Activated naive CD4-positive, alpha-beta T cell treated with anti-CD3 and anti-CD28 coated beads, Interleukin-2, amount 10 ng/mL, durations not matched to agents 7 days and 5 days (primary cell): ENCODE data around the gene SRGAP3.

Source experiments
- CTCF ChIA-PET: fragments of 350-600 bp; sonication (Branson Sonifier 250); formaldehyde crosslinking; loops from one replicate; lab custom pipeline; 2021; ENCODE audit warnings: antibody characterized with exemption; lab: Charles Lee
- DNase-seq: peaks from one replicate; pipeline ENCODE4 v3.0.0-alpha.2; 2020
- H3K27ac Mint-ChIP-seq: one replicate; pipeline ENCODE4 v1.8.0; 2021; ENCODE audit warnings: mild to moderate bottlenecking, moderate library complexity, mixed read lengths
- H3K27me3 Mint-ChIP-seq: one replicate; pipeline ENCODE4 v1.8.0; 2021; ENCODE audit warnings: mild to moderate bottlenecking, mixed read lengths
- H3K36me3 Mint-ChIP-seq: one replicate; pipeline ENCODE4 v1.8.0; 2021; ENCODE audit warnings: mixed read lengths
- H3K4me1 Mint-ChIP-seq: one replicate; pipeline ENCODE4 v1.8.0; 2021; ENCODE audit warnings: mixed read lengths
- H3K4me3 Mint-ChIP-seq: one replicate; pipeline ENCODE4 v1.8.0; 2021; ENCODE audit warnings: mild to moderate bottlenecking, moderate library complexity, mixed read lengths
- H3K9me3 Mint-ChIP-seq: one replicate; pipeline ENCODE4 v1.8.0; 2021; ENCODE audit warnings: mixed read lengths

The SRGAP3 gene

DNA sequence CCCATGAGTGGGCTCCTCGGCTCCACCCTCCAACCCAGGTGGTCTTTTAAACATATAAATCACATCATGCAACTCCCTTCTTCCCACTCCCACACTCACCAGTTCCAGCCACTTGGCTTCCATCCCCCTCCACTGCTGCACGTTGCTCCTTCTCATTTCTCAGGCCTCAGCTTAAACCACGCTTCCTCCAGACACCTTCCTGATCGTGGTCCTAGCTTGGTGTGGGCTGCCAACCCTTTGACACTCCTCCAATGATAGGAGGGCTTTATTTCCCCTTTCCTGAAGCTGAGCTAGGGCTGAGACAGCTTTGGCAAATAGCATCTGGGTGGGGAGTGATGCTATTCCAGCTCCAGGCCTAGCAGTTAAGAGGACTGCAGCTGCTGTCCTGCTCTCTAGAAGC, 130.1 kb downstream of the SRGAP3 start:
- no peak overlapping the region for H3K27ac Mint-ChIP-seq
- H3K4me1 Mint-ChIP-seq, result no peaks in the 10 kb centered on the region
- DNase-seq, result no peak
- H3K27me3 Mint-ChIP-seq, result no peaks in the 10 kb centered on the region
- CTCF ChIA-PET, result no interaction called here
- H3K9me3 Mint-ChIP-seq, result no peaks in the 10 kb centered on the region
- no peak overlapping the region for H3K4me3 Mint-ChIP-seq
- no peaks in the 10 kb centered on the region for H3K36me3 Mint-ChIP-seq

DNA sequence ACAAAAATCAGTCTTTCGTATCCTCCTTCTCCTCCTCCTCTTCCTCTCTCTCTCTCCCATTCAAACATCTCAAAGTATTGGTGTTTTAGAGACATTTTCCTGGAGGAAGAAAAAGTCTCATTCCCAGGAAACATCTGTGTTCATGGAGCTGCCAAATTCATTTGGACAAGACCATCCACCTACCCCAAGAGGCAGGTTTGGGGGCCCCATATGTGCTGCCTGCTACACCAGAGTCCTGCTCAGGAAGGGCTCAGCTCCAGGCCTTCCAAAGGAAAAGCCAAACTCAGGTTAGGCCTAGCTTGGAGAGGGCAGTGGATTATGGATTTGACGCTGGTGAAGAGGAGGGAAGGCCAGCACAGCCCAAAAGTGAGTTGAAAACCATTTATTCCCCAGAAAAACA, 131.2 kb downstream of the SRGAP3 start:
- CTCF ChIA-PET, result no interaction called here
- no peak overlapping the region for H3K27ac Mint-ChIP-seq
- no peaks in the 10 kb centered on the region for H3K4me1 Mint-ChIP-seq

DNA sequence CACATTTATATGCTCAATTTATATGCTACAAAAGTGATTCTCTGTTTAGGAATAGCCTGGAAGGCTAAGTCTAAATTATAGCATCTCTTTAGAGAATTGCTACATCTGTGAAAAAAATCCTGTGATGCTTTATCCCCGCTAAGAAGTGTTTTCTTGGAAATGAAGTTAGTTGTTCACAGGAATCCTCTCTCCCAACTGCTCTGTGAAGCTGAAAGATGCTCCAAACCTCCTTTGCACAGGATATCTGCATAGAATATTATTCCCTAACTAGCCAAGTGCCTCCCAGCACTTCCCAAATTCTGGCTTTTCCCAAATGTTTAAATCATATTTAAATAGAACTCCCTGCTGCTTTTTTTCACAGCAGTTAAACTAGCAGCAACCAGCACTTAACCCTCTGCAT, 132.2 kb downstream of the SRGAP3 start:
- H3K4me1 Mint-ChIP-seq, result no peaks in the 10 kb centered on the region
- no peak for DNase-seq
- H3K27me3 Mint-ChIP-seq, result no peaks in the 10 kb centered on the region
- no peaks in the 10 kb centered on the region for H3K9me3 Mint-ChIP-seq
- no peak overlapping the region for H3K4me3 Mint-ChIP-seq
- CTCF ChIA-PET, result interaction anchor here (1.2 to 1.3 kb wide), 2 partner anchors 8 to 129 kb away, joined by 3 read pairs; no protein-coding TSS in a partner anchor
- H3K27ac Mint-ChIP-seq, result no peak overlapping the region
- no peaks in the 10 kb centered on the region for H3K36me3 Mint-ChIP-seq

More for the DNA sequence above, 131.2 kb downstream of the SRGAP3 start:
- H3K4me3 Mint-ChIP-seq, result no peak overlapping the region
- H3K36me3 Mint-ChIP-seq, result no peaks in the 10 kb centered on the region
- H3K9me3 Mint-ChIP-seq, result no peaks in the 10 kb centered on the region
- DNase-seq, result no peak
- H3K27me3 Mint-ChIP-seq, result no peaks in the 10 kb centered on the region

DNA sequence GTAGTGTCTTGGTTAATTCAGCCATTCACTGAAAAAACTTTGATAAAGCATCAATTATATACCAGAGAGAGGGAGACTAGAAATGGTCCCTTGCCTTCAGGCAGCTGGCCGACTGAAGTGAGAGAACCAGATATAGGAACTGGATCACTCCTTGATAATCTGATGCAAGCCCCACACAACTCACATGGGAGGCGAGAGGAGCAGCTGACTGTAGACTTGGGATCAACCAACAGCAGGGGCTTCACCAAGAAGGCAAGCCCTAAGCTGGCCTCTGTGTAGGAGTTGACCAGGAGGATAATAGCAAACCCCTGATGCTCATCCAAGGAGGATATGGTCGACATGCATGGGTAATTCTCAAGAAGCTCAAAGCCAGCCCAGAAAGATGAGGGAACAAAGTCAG, 133.1 kb downstream of the SRGAP3 start:
- Mint-ChIP-seq H3K27me3 (no peaks in the 10 kb centered on the region), H3K4me1 (no peaks in the 10 kb centered on the region), H3K4me3 (no peak overlapping the region), H3K36me3 (no peaks in the 10 kb centered on the region), H3K27ac (no peak overlapping the region), H3K9me3 (no peaks in the 10 kb centered on the region)
- DNase-seq, result no peak
- CTCF ChIA-PET, result interaction anchor here (1.2 to 1.3 kb wide), 2 partner anchors 9 to 128 kb away, joined by 3 read pairs; no protein-coding TSS in a partner anchor

DNA sequence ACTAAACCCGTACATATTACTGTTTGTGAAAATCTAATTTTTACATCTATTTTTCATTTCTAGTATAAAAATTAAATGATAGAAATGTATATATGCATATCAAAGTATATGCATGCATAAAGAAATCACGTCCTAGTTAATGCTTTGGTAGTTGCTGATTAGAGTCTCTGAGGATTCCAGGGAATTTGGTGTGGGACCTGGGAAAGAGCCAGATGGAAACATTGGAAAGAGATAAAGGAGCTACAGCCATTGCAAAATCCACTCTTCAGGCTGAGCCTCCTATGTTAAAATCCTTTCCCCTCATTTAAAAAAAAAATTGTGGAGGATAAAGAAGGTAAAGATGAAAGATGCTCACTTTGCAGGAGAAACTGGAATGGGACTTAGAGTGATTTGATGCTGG, 134.1 kb downstream of the SRGAP3 start:
- H3K27me3 Mint-ChIP-seq, result no peaks in the 10 kb centered on the region
- no peak overlapping the region for H3K4me3 Mint-ChIP-seq
- CTCF ChIA-PET, result no interaction called here
- no peak overlapping the region for H3K27ac Mint-ChIP-seq
- no peaks in the 10 kb centered on the region for H3K4me1 Mint-ChIP-seq
- H3K36me3 Mint-ChIP-seq, result no peaks in the 10 kb centered on the region
- DNase-seq, result no peak
- no peaks in the 10 kb centered on the region for H3K9me3 Mint-ChIP-seq

DNA sequence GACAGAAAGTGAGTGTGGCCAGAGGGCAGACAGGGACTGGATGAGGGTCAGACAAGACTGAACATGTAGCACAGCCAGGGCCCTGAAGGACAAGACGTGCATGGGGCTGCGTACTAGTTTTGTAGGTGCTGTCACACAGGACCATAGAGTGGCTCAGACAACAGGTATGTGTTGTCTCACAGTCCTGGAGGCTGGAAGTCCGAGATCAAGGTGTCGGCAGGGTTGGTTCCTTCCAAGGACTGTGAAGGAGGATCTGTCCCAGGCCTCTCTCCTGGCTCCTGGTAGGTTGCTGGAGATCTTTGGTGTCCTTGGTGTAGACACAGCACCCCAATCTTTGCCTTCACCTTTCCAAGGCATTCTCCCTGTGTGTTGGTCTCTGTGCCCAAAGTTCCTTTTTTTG, 136.4 kb downstream of the SRGAP3 start:
- DNase-seq, result no peak
- CTCF ChIA-PET, result no interaction called here
- no peaks in the 10 kb centered on the region for H3K9me3 Mint-ChIP-seq
- H3K27me3 Mint-ChIP-seq, result no peaks in the 10 kb centered on the region
- no peak overlapping the region for H3K27ac Mint-ChIP-seq
- no peaks in the 10 kb centered on the region for H3K4me1 Mint-ChIP-seq
- H3K36me3 Mint-ChIP-seq, result no peaks in the 10 kb centered on the region
- H3K4me3 Mint-ChIP-seq, result no peak overlapping the region

DNA sequence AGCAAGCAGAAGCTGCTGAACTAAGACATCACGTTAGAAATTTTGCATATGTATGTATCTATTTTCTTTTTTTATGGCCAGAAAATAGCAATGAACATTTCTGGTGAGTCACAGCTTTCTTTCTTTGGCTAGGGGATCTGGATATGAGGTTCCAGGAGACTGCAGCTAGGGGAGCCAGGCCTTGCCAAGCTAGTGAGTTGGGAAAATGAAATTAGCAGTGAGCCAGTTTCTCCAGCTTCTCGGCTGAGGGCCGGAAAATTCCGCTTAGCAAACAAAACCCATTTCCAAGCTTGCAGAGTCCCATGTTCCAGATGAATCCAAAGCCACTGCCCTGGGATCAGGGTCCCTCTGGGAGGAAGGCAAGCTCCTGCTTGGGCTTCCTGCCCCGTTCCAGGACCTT, 137.6 kb downstream of the SRGAP3 start:
- Mint-ChIP-seq H3K27me3 (no peaks in the 10 kb centered on the region), H3K9me3 (no peaks in the 10 kb centered on the region), H3K4me1 (no peaks in the 10 kb centered on the region), H3K4me3 (no peak overlapping the region), H3K27ac (no peak overlapping the region), H3K36me3 (no peaks in the 10 kb centered on the region)
- CTCF ChIA-PET, result no interaction called here
- no peak for DNase-seq

DNA sequence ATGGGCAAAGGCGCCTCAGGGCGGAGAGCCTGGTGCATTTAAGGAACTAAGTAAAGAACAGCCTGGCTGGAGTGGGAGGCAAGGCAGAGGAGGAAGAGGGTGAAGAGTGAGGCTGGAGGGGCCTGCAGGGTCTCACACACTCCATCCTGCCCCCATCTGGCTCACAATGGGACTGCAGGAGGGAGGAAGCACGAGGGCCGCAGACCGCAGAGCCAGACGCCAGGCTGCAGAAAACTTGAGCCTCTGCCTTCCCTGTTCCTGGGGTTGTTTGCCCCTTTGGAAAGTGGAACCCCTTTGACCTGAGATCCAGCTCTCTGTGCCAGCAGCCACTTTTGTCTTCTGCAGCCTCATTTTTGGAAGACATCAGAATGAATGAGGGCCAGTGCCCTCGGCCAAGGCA, 138.0 kb downstream of the SRGAP3 start:
- Mint-ChIP-seq H3K27ac (no peak overlapping the region), H3K4me1 (no peaks in the 10 kb centered on the region), H3K27me3 (no peaks in the 10 kb centered on the region), H3K4me3 (no peak overlapping the region), H3K36me3 (no peaks in the 10 kb centered on the region), H3K9me3 (no peaks in the 10 kb centered on the region)
- DNase-seq, result no peak
- CTCF ChIA-PET, result no interaction called here

DNA sequence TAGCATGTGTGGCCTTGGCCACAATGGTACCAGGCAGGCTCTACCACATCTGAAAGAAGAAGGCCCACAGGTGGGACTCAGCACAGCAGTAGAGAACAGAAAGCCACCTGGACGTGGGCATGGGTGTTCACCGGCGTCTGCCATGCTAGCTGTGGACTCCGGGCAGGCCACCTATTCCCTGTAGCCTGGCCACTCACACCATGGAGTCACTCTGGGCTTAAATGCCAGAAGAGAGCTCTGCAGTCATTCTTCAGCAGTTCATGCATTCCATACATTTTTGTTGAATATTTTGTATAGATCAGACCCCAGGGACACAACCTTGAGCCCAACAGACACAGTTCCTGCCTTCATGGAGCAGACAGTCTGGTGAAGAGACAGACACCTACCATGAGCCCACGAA, 138.6 kb downstream of the SRGAP3 start:
- Mint-ChIP-seq H3K36me3 (no peaks in the 10 kb centered on the region), H3K27ac (no peak overlapping the region), H3K27me3 (no peaks in the 10 kb centered on the region), H3K4me3 (no peak overlapping the region), H3K4me1 (no peaks in the 10 kb centered on the region), H3K9me3 (no peaks in the 10 kb centered on the region)
- CTCF ChIA-PET, result no interaction called here
- no peak for DNase-seq

DNA sequence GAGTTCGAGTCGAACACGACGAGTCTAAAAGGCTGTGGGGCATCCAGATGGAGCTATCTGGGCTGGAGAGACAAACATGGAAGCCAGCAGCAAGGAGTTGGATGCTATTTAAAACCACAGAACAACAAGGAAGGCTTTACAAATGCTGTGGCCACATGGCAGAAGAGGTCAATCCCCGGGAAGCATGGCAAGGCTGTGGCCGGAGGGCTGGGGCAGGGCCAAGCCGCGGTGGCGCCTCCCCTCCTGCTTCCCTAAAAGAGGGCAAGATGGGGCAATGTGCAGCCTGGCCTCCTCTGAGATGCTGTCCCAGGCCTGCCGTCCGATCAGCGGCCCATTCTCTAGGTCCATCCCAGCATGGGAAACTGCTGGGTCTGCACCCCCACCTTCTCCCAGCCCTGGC, 139.1 kb downstream of the SRGAP3 start:
- Mint-ChIP-seq H3K27me3 (no peaks in the 10 kb centered on the region), H3K4me1 (no peaks in the 10 kb centered on the region), H3K4me3 (no peak overlapping the region), H3K9me3 (no peaks in the 10 kb centered on the region), H3K36me3 (no peaks in the 10 kb centered on the region), H3K27ac (no peak overlapping the region)
- CTCF ChIA-PET, result no interaction called here
- DNase-seq, result no peak

DNA sequence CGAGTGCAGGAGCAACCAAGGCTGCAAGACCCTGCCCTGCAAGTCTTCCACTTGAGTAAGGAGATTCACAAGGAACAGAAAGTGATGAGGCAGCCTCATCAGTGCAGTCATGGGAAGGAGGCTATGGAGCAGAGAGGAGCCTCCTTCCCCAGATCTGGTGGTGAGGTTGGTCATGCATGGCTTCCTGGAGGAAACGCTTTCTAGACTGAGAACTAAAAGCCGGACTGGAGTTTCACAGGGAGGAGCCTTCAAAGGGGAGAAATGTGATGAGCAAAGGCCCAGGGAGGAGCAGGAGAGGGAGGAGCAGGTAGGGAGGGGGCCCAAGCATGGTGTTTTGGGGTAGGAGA, 139.9 kb downstream of the SRGAP3 start:
- CTCF ChIA-PET, result interaction anchor here (1.4 kb wide), 1 partner anchor 15 kb away, joined by 3 read pairs; no protein-coding TSS in a partner anchor

DNA sequence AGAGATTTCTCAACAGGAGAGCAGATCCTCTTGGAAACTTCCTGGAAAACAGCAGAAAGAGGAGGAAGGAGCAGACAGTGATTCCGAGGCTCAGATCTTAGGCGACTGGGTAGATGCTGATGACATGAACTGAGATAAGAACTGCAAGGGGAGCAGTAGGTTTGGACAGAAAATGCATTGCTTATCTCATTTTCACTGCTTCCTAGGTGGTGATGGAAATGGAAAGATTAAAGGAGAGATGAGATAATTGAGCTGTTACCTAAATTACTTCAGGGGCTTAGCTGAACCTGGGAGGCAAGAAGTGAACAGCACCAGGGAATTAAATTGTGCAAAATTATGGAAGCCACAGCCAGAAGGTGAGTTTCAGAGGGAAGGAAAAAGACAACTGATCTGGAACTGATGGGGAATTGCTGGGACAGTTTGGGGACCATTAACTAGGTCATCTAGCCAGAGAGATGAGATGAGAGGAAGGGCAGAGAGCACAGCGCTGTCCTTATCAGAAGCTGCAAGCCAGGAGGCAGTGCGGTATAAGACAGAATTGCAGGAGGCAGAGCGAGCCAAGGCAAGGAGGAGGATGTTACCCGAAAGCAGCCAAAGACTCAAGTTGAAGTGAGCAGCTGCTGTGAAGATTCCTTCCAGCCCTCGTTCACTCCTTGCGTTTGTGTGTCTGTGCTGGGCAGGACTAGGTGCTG, 140.4 kb downstream of the SRGAP3 start:
- Mint-ChIP-seq H3K27ac (no peak overlapping the region), H3K27me3 (no peaks in the 10 kb centered on the region), H3K36me3 (no peaks in the 10 kb centered on the region), H3K4me1 (no peaks in the 10 kb centered on the region), H3K9me3 (no peaks in the 10 kb centered on the region), H3K4me3 (no peak overlapping the region)
- DNase-seq, result no peak
- CTCF ChIA-PET, result interaction anchor here (1.4 to 2.0 kb wide), 2 partner anchors 15 to 193 kb away, joined by 3 to 4 read pairs; no protein-coding TSS in a partner anchor

More for the DNA sequence above, 139.9 kb downstream of the SRGAP3 start:
- Mint-ChIP-seq H3K9me3 (no peaks in the 10 kb centered on the region), H3K36me3 (no peaks in the 10 kb centered on the region), H3K4me1 (no peaks in the 10 kb centered on the region), H3K4me3 (no peak overlapping the region), H3K27ac (no peak overlapping the region), H3K27me3 (no peaks in the 10 kb centered on the region)
- no peak for DNase-seq

DNA sequence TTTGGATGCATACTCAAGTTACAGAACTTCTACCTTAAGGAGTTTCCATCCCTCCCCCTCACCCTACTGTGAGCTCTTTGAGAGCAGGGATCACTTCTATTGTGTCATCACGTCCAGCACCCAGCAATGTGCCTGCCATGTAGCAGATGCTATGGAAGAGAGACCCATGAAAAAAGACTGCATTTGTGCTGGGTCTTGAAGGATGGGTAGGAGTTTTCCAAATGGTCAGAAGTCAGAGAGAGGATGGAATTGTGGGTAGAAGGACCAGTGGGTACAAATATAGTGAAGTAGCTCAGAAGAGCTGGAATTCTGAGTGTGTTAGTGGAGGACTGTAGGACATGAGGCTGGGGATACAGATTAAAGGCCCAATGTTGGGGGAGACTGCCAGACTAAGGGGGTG, 141.7 kb downstream of the SRGAP3 start:
- CTCF ChIA-PET, result interaction anchor here (2.0 kb wide), 1 partner anchor 195 kb away, joined by 4 read pairs; no protein-coding TSS in a partner anchor
- no peak overlapping the region for H3K4me3 Mint-ChIP-seq
- no peaks in the 10 kb centered on the region for H3K36me3 Mint-ChIP-seq
- H3K27me3 Mint-ChIP-seq, result no peaks in the 10 kb centered on the region
- no peak for DNase-seq
- no peaks in the 10 kb centered on the region for H3K4me1 Mint-ChIP-seq
- H3K9me3 Mint-ChIP-seq, result no peaks in the 10 kb centered on the region
- no peak overlapping the region for H3K27ac Mint-ChIP-seq

DNA sequence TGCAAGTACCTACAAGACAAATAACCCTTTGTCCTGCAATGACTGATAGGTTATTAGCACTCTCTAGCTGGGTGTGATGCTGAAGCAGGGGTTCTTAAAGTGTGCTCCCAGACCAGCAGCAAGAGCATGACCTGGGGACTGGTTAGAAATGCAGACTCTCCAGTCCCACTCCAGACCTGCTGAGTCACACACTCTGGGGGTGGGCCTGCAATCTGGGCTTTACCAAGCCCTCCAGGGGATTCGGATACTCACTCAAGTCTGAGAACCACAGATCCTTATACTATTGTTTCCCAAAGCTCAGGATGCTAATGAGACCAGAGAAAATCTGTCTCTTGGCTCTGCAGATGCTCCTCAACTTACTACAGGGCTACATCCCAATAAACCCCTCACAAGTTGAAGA, 144.0 kb downstream of the SRGAP3 start:
- H3K27me3 Mint-ChIP-seq, result no peaks in the 10 kb centered on the region
- no peaks in the 10 kb centered on the region for H3K36me3 Mint-ChIP-seq
- H3K4me1 Mint-ChIP-seq, result no peaks in the 10 kb centered on the region
- H3K27ac Mint-ChIP-seq, result no peak overlapping the region
- no peak overlapping the region for H3K4me3 Mint-ChIP-seq
- DNase-seq, result no peak
- CTCF ChIA-PET, result no interaction called here
- no peaks in the 10 kb centered on the region for H3K9me3 Mint-ChIP-seq

DNA sequence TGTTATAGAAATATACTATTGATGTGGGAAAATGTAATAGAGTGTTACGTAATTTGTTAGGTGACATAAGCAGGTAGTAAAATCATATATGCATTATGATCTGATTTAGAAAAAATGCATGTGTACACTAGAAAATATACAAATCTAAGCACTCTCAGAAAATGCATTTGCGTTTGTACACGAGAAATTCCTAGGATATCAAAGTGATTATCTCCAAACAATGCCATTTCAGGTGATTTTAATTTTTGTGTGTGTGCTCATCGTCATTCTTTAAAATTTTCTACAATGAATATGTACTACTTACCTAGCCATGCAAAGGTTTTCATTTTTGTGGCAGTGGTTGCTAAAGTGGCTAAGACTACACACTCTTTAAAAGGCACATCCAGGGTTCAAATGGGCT, 145.3 kb downstream of the SRGAP3 start:
- CTCF ChIA-PET, result no interaction called here
- Mint-ChIP-seq H3K36me3 (no peaks in the 10 kb centered on the region), H3K4me3 (no peak overlapping the region), H3K27me3 (no peaks in the 10 kb centered on the region), H3K9me3 (no peaks in the 10 kb centered on the region), H3K4me1 (no peaks in the 10 kb centered on the region), H3K27ac (no peak overlapping the region)
- DNase-seq, result no peak
